KOPT-K1 (cell line): ENCODE data around the gene PLK1.

ENCODE experiments used
- H3K27ac ChIP-seq: fragments of 200-600 bp; sonication (generic); 2 replicates; pipeline ENCODE4 v1.5.1; 2016; ENCODE audit warnings: antibody characterized with exemption, mild to moderate bottlenecking, low read depth, low read length; ENCODE audit not compliant: poor library complexity, severe bottlenecking
- H3K36me3 ChIP-seq: fragments of 200-600 bp; sonication (generic); 2 replicates; pipeline ENCODE4 v1.5.1; 2017; ENCODE audit warnings: antibody characterized with exemption, mild to moderate bottlenecking, low read length, moderate library complexity; ENCODE audit not compliant: insufficient read depth
- H3K9me3 ChIP-seq: fragments of 200-600 bp; sonication (generic); 2 replicates; pipeline ENCODE4 v1.5.1; 2017; ENCODE audit warnings: antibody characterized with exemption, low read length, mild to moderate bottlenecking; ENCODE audit not compliant: insufficient read depth, poor library complexity, severe bottlenecking

Gene PLK1

DNA sequence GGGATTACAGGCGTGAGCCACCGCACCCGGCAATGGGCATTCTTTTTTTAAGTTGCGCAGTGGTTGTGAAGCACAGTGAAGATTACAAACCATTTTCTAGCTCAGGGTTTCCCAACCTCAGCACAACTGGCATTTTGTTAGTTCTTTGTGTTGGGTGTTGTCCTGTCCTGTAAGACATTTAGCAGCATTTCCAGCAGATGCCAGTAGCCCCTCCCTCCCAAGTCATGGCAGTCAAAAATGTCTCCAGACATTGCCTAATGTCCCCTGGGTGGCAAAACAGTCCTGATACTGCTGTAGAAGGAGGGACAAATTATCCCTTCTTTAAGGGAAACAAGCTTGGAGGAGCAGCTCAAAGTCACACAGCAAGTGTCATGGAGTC lies 15.6 kb downstream of the PLK1 start:
- H3K9me3 ChIP-seq, result no peaks in the 10 kb centered on the region
- H3K27ac ChIP-seq, result no peak overlapping the region
- peaks cover 35% of the 10 kb centered on the region for H3K36me3 ChIP-seq

DNA sequence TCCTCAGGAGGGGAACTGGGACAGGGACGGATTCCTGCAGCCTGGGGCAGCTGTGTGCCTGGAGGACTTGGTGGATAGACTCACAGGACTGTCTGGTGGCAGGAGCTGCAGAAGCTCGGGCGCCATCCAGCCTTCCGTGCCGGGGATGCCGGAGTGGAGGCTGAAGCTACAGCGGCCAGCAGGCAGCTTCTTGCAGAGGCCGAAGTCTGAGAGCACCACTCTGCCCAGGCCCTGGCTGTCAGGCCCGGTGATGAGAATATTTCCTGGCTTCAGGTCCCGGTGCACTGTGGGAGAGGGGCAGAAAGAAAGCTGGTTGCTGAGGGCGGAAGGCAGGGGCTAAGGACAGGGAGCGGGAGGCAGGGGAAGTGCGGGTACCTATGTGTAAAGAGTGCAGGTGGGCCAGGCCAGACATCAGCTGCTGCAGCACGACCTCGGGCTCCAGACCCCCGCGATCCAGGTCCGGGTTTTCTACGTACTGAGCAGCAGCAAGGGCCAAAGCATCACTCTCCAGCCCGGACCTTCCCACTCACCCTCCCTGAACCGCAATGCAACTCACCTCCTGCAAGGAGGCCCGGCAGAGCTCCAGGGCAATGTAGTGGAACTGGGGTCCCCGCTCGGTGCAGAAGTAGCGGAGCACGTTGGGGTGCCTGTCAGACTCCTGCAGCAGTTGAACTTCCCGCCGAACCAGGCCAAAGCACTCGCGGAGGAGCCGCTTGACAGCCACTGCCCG lies 16.1 kb downstream of the PLK1 start:
- Histone ChIP-seq H3K9me3 (no peaks in the 10 kb centered on the region), H3K36me3 (peaks cover 29% of the 10 kb centered on the region), H3K27ac (no peak overlapping the region)

DNA sequence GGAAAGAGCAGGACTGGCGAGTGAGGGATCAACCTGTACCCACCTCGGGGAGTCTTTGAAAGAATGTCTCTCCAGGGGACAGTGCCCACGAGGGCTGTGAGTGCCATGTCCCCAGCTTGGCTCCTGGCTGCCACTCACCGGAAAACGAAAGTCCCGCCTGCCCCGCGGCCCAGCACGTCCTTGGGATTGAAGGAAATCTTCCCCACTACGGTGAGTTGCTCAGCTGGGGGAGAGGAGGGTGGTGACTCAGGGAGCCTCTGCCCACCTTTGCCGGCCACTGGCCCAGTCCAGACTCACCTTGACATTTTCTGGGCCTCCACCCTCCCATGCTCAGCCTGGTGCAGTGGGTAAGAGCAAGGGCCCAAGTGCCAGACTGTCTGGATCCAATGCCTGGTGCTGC lies 17.1 kb downstream of the PLK1 start:
- no peaks in the 10 kb centered on the region for H3K9me3 ChIP-seq
- no peak overlapping the region for H3K27ac ChIP-seq
- peaks cover 20% of the 10 kb centered on the region for H3K36me3 ChIP-seq

DNA sequence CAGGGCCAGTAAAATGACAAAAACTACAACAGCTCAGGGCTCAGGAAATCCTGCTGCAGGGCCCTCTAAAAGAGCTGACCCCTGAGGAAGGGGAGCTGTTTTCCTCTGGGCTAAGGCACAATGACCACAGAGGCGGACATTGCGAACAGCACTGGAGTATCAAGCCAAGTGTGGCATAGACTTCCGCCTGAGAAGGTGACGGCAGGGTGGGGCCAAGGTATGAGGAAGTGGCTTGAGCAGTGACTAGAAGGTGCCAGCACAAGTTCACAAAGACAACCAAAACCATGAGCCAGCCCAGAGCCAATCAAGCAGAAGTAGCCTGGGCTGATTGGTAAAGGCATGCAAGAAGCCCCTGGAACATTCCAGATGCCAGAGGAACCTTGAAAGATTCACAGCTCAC lies 20.4 kb downstream of the PLK1 start:
- H3K36me3 ChIP-seq, result no peaks in the 10 kb centered on the region
- H3K27ac ChIP-seq, result no peak overlapping the region
- peaks cover 6% of the 10 kb centered on the region for H3K9me3 ChIP-seq

DNA sequence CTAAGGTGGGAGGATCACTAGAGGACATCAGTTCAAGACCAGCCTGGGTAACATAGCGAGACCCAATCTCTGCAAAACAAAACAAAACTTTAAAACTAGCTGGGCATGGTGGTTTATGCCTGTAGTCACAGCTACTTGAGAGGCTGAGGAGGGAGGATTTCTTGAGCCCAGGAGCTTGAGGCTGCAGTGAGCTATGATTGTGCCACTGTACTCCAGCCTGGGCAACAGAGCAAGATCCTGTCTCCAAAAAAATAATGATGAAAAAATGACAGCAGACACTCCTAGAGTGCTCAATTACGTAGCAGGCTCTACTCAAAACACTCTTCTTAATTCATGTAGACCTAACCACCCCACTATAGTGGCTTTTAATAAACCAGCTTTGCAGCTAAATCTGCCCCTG lies 21.4 kb downstream of the PLK1 start:
- Histone ChIP-seq H3K36me3 (no peaks in the 10 kb centered on the region), H3K27ac (no peak overlapping the region), H3K9me3 (peaks cover 6% of the 10 kb centered on the region)

DNA sequence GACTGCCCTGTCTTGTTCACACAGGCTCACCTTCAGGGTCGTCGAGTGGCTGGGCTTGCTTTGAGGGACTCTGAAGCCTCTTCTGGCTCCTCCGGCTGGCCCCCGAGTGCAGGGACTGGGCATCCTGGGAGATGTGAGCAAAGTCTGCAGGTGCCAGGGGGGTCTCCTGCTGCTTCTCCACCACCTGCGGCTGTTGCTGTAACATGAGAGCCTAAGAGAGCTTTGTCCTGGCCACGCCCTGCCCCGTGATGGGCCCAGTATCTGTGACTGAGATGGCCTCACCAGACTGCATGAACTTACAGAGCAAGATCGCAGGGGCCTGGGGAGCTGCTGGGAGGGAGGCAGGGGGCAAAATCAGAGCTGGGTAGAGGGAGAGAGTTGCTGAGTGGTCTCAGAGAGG lies 21.8 kb downstream of the PLK1 start:
- peaks cover 6% of the 10 kb centered on the region for H3K9me3 ChIP-seq
- H3K27ac ChIP-seq, result no peak overlapping the region
- H3K36me3 ChIP-seq, result no peaks in the 10 kb centered on the region

DNA sequence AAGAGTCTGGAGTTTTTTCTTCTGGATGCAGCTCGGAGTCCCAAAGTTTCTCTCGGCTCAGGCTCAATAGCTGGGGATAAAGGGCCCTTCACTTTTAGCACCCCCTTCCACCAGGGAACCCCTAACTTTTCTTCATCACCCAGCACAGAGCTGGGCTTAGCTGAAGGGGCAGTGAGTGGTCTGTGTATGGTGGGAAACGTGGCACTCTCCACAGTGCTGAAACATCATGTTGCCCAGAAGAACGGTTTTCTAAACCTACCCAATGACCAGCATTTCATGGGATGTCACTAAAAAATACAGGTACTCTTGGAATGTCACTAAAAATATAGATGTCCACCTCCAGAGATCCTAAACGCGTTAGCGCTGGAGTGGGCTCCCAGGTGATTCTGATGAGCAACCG lies 22.4 kb downstream of the PLK1 start:
- H3K36me3 ChIP-seq, result no peaks in the 10 kb centered on the region
- peaks cover 6% of the 10 kb centered on the region for H3K9me3 ChIP-seq
- H3K27ac ChIP-seq, result no peak overlapping the region

DNA sequence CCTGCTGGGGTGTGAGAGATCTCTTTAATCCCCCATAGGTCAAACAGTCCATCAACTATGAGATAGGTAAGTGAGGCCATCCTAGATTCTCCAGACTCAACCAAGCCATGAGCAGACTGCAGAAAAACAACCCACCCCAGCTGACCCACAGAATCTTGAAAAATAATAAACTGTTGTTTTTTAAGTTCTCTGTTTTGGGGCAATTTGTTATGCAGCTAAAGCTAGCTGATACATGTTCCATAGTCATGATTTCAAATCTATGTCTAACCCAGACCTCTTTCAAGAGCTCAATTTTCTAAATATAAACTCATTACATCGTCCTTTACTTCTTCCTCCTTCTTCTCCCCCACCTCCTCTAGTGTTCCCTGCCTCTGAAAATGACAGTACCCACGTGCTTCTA lies 24.3 kb downstream of the PLK1 start:
- Histone ChIP-seq H3K36me3 (no peaks in the 10 kb centered on the region), H3K9me3 (peaks cover 6% of the 10 kb centered on the region), H3K27ac (no peak overlapping the region)

DNA sequence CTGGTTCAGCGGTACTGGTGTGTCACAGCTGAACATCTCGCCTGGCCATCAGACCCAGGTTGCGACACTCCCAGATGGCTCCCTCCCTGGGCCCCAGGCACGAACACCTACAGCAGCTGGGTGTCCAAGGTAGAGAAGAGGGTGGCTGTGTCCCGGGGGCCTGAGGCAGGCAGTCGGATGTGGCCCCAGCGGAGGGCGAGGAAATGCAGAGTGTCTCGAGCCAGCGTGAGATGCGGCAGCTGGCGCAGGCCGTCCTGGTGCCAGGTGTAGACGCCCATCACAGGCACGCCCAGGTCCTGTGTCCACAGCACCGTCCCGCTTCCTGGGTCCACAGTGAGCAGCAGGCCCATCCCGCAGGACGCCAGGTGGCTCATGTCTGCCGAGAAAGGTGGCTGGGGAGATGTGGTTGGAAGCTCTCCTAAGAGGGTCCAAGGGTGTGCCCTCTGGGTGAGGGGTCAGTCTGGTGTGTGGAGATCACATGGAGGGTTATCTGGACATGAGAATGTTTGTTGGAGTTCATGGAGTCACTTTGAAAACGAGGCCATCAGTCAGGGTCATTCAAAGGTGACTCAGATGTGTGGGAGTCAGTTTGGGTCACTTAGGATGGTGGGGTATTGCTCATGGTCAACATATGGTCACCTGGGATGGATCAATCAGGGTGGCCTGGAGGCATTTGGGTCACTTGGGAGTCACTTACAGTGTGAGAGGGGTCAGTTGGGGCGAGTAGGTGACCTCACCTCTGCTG lies 26.3 kb downstream of the PLK1 start:
- H3K36me3 ChIP-seq, result no peaks in the 10 kb centered on the region
- H3K27ac ChIP-seq, result no peak overlapping the region
- peaks cover 14% of the 10 kb centered on the region for H3K9me3 ChIP-seq

DNA sequence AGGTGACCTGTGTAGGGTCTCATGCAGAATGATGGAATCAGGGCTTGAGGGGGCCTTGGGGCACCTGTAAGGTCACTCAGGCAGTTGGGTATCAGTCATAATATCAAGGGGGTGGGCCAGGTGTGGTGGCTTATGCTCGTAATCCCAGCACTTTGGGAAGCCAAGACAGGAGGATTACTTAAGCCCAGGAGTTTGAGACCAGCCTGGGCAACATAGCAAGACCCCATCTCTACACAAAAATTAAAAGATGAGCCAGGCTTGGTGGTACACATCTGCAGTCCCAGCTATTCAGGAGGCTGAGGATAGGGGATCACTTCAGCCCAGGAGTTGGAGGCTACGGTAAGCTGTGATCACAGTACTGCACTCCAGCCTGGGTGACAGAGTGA lies 26.8 kb downstream of the PLK1 start:
- no peaks in the 10 kb centered on the region for H3K36me3 ChIP-seq
- H3K27ac ChIP-seq, result no peak overlapping the region
- peaks cover 20% of the 10 kb centered on the region for H3K9me3 ChIP-seq

DNA sequence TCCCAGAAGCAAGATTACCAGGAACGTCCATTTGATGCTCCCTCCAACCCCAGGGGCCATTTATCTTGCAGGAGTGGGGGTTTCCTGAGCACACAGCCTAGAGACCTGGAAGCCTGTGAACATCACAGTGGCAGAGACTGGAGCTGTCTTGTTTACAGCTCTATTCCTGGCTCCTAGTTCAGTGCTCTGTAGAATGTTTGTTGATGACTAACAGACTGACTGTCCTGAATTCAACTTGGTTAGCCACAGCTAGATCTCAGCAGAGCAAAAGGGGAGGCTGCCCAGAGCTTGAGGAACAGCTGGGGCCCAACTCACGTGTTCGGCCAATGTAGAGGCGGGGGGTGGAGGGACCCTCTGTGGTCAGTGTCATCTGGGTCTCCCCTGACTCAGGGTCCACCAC lies 27.8 kb downstream of the PLK1 start:
- H3K36me3 ChIP-seq, result no peaks in the 10 kb centered on the region
- no peak overlapping the region for H3K27ac ChIP-seq

DNA sequence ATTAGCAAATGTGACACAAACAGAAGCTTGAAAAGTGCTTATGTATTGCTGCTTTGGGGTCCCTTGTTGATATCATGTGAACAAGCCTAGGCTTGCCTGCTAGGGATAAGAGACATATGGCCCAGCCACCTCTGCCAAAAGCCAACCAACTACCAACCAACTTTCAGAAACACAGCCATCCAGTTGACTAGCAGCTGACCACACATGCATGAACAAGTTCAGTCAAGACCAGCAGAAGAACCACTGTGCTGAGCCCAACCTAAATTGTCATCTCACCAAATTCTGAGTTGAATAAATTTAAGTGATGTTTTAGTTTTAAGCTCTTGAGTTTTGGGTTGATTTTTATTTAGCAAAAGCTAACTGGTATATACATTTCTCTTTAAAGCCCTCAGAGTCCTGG lies 30.8 kb downstream of the PLK1 start:
- Histone ChIP-seq H3K36me3 (no peaks in the 10 kb centered on the region), H3K27ac (no peak overlapping the region), H3K9me3 (peaks cover 19% of the 10 kb centered on the region)

More for the DNA sequence above, 27.8 kb downstream of the PLK1 start:
- peaks cover 20% of the 10 kb centered on the region for H3K9me3 ChIP-seq

DNA sequence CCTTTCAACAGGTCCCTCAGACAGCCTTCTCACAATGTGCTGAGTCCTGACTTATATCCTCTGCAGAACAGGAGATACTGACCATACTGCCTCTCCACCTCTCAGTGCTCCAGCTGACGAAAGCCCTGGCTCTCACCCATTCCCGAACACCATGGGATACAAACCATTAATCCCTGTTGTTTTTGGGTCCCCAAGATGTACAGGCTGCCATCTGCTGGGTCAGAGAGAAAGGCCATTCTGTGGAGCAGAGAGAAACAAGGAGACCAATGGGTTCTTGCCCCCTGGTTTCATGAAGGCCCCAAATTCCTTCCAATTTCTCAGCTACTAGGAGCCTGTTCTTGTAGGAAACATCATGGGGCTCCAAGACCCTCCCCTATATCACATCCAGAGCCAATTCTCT lies 31.3 kb downstream of the PLK1 start:
- H3K27ac ChIP-seq, result no peak overlapping the region
- peaks cover 19% of the 10 kb centered on the region for H3K9me3 ChIP-seq

DNA sequence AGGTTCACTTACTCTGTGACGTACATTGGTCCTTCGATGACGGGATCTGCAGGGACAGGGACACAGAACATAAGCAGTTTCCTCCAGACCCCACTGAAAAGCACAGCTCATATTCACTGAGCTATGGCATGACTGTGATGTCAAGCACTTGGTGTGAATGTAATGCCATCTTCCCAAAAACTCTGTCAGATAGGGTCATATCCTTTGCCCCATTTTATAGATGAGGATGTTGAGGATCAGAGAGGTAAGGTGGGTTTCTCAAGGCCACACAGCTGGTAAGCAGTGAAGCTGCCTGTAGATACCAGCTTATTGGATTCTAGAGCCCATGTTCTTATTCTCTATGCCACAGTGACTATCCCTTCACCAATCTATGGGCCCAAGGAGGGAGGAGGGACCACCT lies 31.8 kb downstream of the PLK1 start:
- H3K36me3 ChIP-seq, result no peaks in the 10 kb centered on the region
- no peak overlapping the region for H3K27ac ChIP-seq
- H3K9me3 ChIP-seq, result peaks cover 19% of the 10 kb centered on the region

More for the DNA sequence above, 31.3 kb downstream of the PLK1 start:
- H3K36me3 ChIP-seq, result no peaks in the 10 kb centered on the region

DNA sequence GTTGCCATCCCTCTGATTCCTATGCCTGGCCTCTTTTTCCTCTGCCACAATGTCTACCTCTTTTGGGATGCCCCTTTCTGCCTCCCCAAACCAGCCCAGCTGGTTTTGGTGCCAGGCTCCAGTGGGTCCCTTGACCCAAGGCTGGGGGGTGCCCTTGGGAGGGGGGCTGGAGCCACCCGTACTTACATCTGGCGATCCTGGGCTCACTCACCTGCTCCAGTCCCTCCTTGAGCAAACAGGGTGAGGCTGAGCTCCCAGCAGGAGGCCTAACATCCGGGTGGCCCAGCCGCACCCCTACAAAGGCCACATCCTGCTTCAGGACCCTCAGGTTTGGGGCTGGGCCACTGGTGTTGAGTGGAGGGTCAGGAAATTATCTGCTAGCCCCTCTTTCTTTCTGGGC lies 33.1 kb downstream of the PLK1 start:
- Histone ChIP-seq H3K27ac (no peak overlapping the region), H3K9me3 (peaks cover 19% of the 10 kb centered on the region), H3K36me3 (no peaks in the 10 kb centered on the region)

DNA sequence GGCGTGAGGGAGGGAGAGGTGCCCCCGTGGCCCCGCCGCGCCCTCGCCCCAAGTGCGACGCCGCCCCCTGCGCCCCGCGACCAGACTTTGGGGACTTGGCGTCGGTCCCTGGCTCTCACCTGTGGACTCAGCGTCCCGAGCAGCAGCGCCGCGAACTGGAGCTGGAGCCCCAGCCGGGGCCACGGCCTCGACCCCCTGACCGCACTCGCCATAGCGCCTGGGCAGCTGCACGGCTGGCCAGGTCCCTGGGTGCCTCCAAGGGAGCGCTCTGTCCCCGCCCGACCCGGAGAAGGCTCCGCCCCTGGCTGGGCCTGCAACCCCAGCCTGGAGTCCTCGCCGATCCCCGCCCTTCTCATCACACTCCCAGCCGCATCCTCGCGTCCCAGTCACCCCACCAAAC lies 34.3 kb downstream of the PLK1 start, which contains the start of gene ERN2:
Gene ERN2 (minus strand): TSS at position 247 of the 400 bp plus-strand sequence. CDS start 35 bp downstream, at position 212.
- H3K36me3 ChIP-seq, result no peaks in the 10 kb centered on the region
- no peak within 1 kb of the TSS for H3K27ac ChIP-seq
- peaks cover 19% of the 10 kb centered on the region for H3K9me3 ChIP-seq
